Measurements from ENCODE around the gene PDGFD.

DNA sequence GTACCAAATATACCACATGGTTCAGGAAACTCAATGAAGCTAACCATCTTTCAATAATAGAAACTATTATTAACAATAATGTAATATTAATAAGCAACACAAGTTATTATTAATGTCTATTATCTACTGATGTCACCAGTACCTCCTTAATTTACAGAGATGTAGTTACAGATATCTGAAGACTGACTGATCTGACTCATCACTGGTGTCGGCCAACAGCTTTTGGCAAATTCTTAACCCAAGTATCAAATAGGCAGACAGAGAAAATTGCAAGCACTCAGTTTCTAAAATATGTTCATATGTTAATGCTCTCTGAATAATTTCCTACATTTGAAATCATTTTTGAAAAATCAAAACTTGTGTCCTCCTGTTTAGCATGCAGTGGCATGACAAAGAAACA, 227.9 kb downstream of the PDGFD start:
- TF ChIP-seq CTCF (conservative IDR thresholded peaks at IDR 0.05 in 1 of 2, IDR thresholded peaks at IDR 0.05 in 1 of 2; ENCODE audit: extremely low read depth in 1 of 2, insufficient read depth in 1 of 2, low read depth in 1 of 2, low read length in 2 of 2) (no peak), EZH2 (IDR thresholded peaks at IDR 0.05; ENCODE audit: borderline replicate concordance, low read length) (no peak)
